ENCODE results near the gene SMIM38. TPM values are rescaled to one million over a fixed set of nuclear protein-coding genes. Genes with fewer than 3 reads are reported as not detected.

SMIM38 gene
- total RNA-seq, 2 experiments from 2014 or later, result 1.5 to 1.8 TPM

DNA sequence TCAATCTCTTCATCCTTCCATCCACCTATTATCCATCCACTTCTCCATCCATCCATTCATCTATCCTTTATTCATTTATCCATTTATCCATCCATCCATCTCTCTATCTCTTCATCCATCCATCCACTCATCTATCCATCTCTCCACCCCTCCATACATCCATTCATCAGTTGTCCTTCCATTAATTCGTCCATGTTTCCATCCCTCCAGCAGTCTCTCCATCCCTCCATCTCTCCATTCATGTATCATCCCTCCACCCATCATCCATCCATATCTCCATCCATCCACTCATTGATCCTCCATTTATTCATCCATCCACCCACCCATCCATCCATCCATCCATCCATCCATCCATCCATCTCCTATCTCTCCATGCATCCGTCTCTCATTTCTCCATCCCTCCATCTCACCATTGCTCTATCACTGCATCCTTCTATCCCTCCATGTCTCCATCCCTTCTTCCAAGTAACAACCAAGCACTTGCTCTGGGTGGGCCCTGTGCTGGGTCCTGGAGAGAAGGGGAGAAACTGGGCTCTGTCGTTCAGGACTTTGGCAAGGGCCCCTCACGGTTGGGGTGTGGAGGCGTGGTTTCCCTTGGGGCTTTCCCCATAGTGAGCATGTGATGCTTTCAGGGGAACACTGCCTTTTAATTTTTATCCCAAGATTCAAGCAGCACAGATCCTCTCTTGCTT lies 43.3 kb downstream of the SMIM38 start:
- Mint-ChIP-seq H3K36me3 (no peaks in the 10 kb centered on the region), H3K4me3 (no peak overlapping the region), H3K27me3 (no peaks in the 10 kb centered on the region), H3K4me1 (ENCODE audit: low read depth) (peaks cover 3% of the 10 kb centered on the region), H3K27ac (no peak overlapping the region), H3K9me3 (no peaks in the 10 kb centered on the region)
- CTCF ChIA-PET, result no interaction called here
- DNase-seq, result no peak
- intact Hi-C loops (cut with micrococcal nuclease), result no loop called here
- POLR2A ChIA-PET, result no interaction called here

DNA sequence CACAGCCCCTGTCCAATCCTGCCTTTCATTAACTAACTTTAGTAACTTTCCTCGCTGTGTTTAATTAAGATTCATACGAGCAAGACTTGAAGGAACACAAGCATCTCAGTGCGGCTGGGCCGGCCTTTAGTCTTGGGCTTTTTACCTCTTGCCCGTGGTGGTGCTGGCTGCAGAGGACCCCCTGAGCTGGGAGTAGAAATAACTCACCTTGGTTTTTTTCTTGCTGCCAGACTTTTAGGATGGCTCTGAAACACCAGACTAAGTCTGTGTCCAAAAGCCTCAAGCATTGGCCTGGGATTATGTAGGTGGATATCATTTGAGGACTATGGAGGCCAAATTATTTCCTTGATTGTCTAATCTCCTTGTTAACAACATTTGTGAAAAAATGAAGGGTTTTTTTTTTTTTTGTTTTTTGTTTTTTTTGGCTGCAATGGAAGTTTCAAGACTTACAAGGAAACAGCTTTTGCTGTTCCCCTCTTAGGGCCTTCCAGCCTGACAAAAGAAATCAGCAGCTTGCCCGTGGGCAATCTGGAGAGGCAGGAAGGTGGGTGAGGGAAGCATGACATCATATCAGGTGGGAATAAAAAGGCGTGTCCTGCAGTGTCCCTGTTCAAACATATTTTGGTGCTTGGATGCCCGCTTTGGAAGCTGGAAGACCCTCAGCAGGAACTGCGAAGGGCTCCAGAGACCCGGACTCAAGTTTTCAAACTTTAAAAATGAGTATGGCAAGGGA lies 44.0 kb downstream of the SMIM38 start:
- H3K27me3 Mint-ChIP-seq, result no peaks in the 10 kb centered on the region
- ChIA-PET CTCF (no interaction called here), POLR2A (interaction anchor here (0.6 kb wide), 1 partner anchor 363 kb away, joined by 3 read pairs; no protein-coding TSS in a partner anchor)
- H3K4me3 Mint-ChIP-seq, result no peak overlapping the region
- peaks cover 3% of the 10 kb centered on the region for H3K4me1 Mint-ChIP-seq (ENCODE audit: low read depth)
- H3K9me3 Mint-ChIP-seq, result no peaks in the 10 kb centered on the region
- intact Hi-C loops (cut with micrococcal nuclease), result no loop called here
- DNase-seq, result no peak
- H3K27ac Mint-ChIP-seq, result no peak overlapping the region
- H3K36me3 Mint-ChIP-seq, result no peaks in the 10 kb centered on the region

DNA sequence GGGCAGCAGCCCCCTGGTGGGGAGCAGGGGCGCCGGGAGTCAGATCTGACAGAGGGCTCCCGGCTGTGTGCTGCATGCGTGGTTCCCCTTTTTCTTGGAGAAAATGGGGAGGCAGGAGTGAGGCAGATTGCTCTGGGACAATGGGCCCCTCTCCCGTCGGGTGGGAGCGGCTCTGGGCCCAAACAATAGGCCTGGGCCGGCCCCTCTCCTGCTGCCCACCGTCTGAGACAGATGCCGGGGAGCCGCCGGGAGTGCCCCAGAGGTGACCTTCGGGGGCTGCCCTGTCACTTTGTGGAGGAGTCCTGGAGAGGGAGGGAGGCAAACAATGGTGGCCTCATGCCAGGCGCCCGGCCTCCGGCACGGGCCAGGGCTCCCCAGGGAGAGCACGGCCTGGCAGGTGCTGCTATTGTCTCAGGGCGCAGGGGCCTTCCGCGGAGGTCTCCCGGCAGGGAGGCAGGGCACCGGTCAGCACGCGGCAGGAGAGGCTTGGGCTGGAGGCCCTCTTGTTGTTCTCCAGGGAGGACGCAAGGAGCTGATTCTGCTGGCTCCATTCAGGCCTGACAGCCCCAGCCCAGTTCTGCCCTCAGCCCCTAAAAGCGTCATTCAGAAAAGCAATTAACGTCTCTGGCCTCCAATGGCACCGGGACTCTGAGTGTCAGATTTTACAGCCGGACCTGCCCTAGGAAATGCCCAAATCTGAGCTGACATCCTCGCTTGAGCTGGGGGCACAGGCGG lies 44.8 kb downstream of the SMIM38 start:
- Mint-ChIP-seq H3K27ac (no peak overlapping the region), H3K27me3 (no peaks in the 10 kb centered on the region), H3K36me3 (no peaks in the 10 kb centered on the region), H3K4me3 (no peak overlapping the region), H3K9me3 (no peaks in the 10 kb centered on the region), H3K4me1 (ENCODE audit: low read depth) (peaks cover 3% of the 10 kb centered on the region)
- no peak for DNase-seq
- CTCF ChIA-PET, result no interaction called here
- POLR2A ChIA-PET, result interaction anchor here (0.6 kb wide), 1 partner anchor 364 kb away, joined by 3 read pairs; no protein-coding TSS in a partner anchor
- intact Hi-C loops (cut with micrococcal nuclease), result no loop called here

GRCh38 chr11:69201066-69201365 lies 45.3 kb downstream of the SMIM38 start:
- Mint-ChIP-seq H3K9me3 (no peaks in the 10 kb centered on the region), H3K36me3 (no peaks in the 10 kb centered on the region), H3K27ac (no peak overlapping the region), H3K4me1 (ENCODE audit: low read depth) (peaks cover 3% of the 10 kb centered on the region), H3K27me3 (no peaks in the 10 kb centered on the region), H3K4me3 (no peak overlapping the region)
- no peak for DNase-seq
- ChIA-PET CTCF (no interaction called here), POLR2A (no interaction called here)
- intact Hi-C loops (cut with micrococcal nuclease), result no loop called here

DNA sequence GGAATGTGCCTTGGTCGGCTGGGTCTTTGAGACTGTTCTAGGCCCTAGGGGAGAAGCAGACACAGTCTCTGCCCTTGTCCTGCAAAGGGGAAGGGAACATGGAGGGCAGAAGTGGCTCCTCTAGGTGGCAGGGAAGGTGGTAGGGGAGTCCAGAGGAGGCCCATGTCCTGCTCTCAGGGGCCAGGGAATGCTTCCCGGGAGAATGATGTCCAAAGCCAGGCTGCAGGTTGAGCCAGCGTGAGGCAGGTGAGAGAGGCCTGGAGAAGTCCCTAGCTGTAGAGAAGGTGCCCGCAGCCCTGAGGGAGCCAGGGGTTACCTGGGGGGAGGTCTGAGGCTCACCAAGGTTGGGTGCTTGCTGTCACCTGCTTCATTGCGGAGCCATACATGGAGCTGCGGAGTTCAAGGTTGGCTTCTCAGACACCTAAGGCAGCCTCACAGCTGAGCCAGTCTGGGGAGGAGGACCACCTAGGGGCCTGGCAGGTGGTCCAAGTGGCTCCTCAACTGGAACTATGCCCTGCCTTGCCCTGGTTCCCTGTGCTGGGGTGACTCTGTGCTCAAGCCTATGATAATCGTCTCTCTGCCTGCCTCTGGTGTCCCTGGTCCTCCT lies 46.1 kb downstream of the SMIM38 start:
- Mint-ChIP-seq H3K36me3 (no peaks in the 10 kb centered on the region), H3K4me1 (ENCODE audit: low read depth) (peaks cover 3% of the 10 kb centered on the region), H3K9me3 (no peaks in the 10 kb centered on the region), H3K27ac (no peak overlapping the region), H3K4me3 (no peak overlapping the region), H3K27me3 (no peaks in the 10 kb centered on the region)
- no peak for DNase-seq
- ChIA-PET POLR2A (no interaction called here), CTCF (no interaction called here)
- intact Hi-C loops (cut with micrococcal nuclease), result no loop called here

GRCh38 chr11:69202511-69203221 lies 46.9 kb downstream of the SMIM38 start:
- no peaks in the 10 kb centered on the region for H3K27me3 Mint-ChIP-seq
- no peak for DNase-seq
- ChIA-PET POLR2A (no interaction called here), CTCF (no interaction called here)
- H3K4me1 Mint-ChIP-seq (ENCODE audit: low read depth), result peaks cover 3% of the 10 kb centered on the region
- H3K36me3 Mint-ChIP-seq, result no peaks in the 10 kb centered on the region
- intact Hi-C loops (cut with micrococcal nuclease), result no loop called here
- H3K27ac Mint-ChIP-seq, result no peak overlapping the region
- H3K4me3 Mint-ChIP-seq, result no peak overlapping the region
- H3K9me3 Mint-ChIP-seq, result no peaks in the 10 kb centered on the region

DNA sequence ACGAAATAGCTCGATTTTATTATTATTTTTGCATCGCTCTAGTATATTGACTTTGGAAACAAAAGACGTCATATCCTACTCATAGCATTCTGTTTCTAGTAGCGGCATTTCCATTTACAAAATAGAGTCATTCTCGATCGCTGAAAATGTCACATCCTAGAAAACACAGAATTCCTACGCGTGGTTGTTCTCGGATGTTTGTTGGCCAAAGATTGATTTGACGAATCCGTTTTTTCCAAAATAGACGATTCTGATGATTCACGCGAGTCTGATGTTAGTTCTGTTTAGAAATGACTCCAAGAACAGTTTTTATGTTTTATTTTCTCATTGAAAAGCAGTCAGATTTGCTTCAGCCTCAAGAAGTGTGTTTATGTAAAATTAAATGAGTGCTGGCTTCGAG lies 47.6 kb downstream of the SMIM38 start:
- Mint-ChIP-seq H3K4me1 (ENCODE audit: low read depth) (peaks cover 3% of the 10 kb centered on the region), H3K36me3 (no peaks in the 10 kb centered on the region), H3K4me3 (no peak overlapping the region), H3K27ac (no peak overlapping the region), H3K9me3 (peaks cover 4% of the 10 kb centered on the region), H3K27me3 (no peaks in the 10 kb centered on the region)
- ChIA-PET CTCF (no interaction called here), POLR2A (no interaction called here)
- intact Hi-C loops (cut with micrococcal nuclease), result no loop called here
- DNase-seq, result no peak

DNA sequence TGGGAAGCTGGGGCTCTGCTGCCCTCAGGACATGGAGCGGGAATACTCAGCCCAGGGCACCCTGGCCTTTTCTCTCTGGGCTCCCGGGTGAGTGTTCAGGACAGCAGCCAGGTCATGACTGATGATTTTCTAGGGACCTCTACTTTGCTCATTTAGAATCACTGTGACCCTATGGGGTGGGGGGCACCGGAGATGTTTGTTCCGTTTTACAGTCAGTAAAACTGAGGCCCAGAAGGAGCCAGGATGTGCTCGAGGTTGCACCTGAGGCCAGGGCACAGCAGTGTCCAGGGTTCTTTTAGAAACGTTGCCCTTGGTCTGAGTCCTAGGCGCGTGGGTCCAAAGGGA lies 48.1 kb downstream of the SMIM38 start:
- no peak overlapping the region for H3K27ac Mint-ChIP-seq
- H3K4me3 Mint-ChIP-seq, result no peak overlapping the region
- H3K9me3 Mint-ChIP-seq, result peaks cover 5% of the 10 kb centered on the region
- peaks cover 3% of the 10 kb centered on the region for H3K4me1 Mint-ChIP-seq (ENCODE audit: low read depth)
- ChIA-PET POLR2A (no interaction called here), CTCF (no interaction called here)
- intact Hi-C loops (cut with micrococcal nuclease), result no loop called here
- no peak for DNase-seq
- H3K27me3 Mint-ChIP-seq, result no peaks in the 10 kb centered on the region
- H3K36me3 Mint-ChIP-seq, result no peaks in the 10 kb centered on the region

- intact Hi-C loops (cut with micrococcal nuclease), result no loop called here
- peaks cover 5% of the 10 kb centered on the region for H3K9me3 Mint-ChIP-seq
- DNase-seq, result no peak
- H3K27me3 Mint-ChIP-seq, result no peaks in the 10 kb centered on the region
- CTCF ChIA-PET, result no interaction called here
- peaks cover 2% of the 10 kb centered on the region for H3K4me1 Mint-ChIP-seq (ENCODE audit: low read depth)
- POLR2A ChIA-PET, result interaction anchor here (0.5 kb wide), 1 partner anchor 870 kb away, joined by 3 read pairs; no protein-coding TSS in a partner anchor
- H3K27ac Mint-ChIP-seq, result no peak overlapping the region
- H3K36me3 Mint-ChIP-seq, result no peaks in the 10 kb centered on the region
- no peak overlapping the region for H3K4me3 Mint-ChIP-seq
Measured at GRCh38 chr11:69204246-69204940, 48.7 kb downstream of the SMIM38 start.

DNA sequence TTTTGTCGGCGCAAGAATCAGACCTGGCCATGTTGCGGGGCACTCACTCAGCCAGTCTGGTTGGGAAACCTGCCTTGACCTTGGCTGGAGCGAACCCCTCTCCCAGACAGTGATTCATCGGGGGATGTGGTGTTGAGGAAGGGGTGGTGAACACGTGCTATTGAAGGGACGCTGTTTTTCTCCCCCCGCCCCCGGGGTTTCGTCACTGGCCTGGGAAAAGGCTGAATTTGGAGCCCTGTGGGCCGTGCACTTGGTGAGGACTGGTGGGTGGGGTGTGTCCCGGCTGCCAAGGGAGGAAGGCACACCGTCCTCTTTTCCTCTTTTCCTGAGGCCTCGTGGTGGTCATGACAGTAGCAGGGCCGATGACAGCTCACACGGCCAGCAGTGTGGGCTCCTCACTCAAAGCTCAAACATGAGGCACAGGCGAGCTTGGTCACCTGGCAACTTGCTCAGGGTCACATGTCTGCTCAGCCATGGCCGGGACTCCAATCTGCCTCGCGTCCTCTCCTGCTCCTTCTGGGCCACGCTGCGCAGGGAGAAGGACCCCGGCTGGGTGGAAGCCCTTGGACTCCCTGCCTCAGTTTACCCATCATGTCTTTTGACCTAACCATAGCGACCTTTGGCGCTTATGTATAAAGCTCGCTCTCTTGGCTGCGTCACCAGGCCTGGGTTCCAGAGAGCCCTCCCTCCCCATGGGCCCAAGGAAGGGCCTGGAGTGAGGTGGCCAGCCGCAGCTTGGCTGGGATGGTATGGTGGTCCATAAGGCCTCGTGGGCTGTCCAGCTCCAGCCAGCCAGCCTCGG lies 49.4 kb downstream of the SMIM38 start:
- Mint-ChIP-seq H3K9me3 (peaks cover 5% of the 10 kb centered on the region), H3K27me3 (no peaks in the 10 kb centered on the region), H3K4me3 (no peak overlapping the region), H3K36me3 (no peaks in the 10 kb centered on the region), H3K4me1 (ENCODE audit: low read depth) (no peaks in the 10 kb centered on the region), H3K27ac (no peak overlapping the region)
- intact Hi-C loops (cut with micrococcal nuclease), result no loop called here
- ChIA-PET POLR2A (interaction anchor here (0.5 kb wide), 1 partner anchor 869 kb away, joined by 3 read pairs; no protein-coding TSS in a partner anchor), CTCF (no interaction called here)
- no peak for DNase-seq
